Ovary (tissue), 3 donors: ENCODE results near the gene TFDP1.

Experiments
- POLR2A ChIP-seq: fragments of 450-650 bp; IDR thresholded peaks from one replicate; pipeline ENCODE4 v1.6.1; 2017; ENCODE audit warnings: antibody characterized with exemption, mild to moderate bottlenecking, moderate library complexity
- TF ChIP-seq, protein P1 (sequence below), 3 donors: fragments of 450-650 bp in 2 of 3; fragments of 200-600 bp in 1 of 3; IDR thresholded peaks; one replicate each; pipeline versions ENCODE4 v1.5.1 to v1.8.0; 2016 to 2022; ENCODE audit warnings: antibody characterized with exemption in 3 of 3, mild to moderate bottlenecking in 1 of 3
- donor health status: DM: no; HTN: no; CAD: no.

- TF ChIP-seq, protein P1, sequence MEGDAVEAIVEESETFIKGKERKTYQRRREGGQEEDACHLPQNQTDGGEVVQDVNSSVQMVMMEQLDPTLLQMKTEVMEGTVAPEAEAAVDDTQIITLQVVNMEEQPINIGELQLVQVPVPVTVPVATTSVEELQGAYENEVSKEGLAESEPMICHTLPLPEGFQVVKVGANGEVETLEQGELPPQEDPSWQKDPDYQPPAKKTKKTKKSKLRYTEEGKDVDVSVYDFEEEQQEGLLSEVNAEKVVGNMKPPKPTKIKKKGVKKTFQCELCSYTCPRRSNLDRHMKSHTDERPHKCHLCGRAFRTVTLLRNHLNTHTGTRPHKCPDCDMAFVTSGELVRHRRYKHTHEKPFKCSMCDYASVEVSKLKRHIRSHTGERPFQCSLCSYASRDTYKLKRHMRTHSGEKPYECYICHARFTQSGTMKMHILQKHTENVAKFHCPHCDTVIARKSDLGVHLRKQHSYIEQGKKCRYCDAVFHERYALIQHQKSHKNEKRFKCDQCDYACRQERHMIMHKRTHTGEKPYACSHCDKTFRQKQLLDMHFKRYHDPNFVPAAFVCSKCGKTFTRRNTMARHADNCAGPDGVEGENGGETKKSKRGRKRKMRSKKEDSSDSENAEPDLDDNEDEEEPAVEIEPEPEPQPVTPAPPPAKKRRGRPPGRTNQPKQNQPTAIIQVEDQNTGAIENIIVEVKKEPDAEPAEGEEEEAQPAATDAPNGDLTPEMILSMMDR (IDR thresholded peaks at IDR 0.05), result no peak
- TF ChIP-seq POLR2A, result no peak
Observed at GRCh38 chr13:113603116-113603710, 18.7 kb downstream of the TFDP1 start.
